ENCODE measurements around the gene RPL27.
"Not testable (repeated sequence)": the region's sequence is repeated elsewhere in the genome, so short reads cannot be mapped to it uniquely, and the experiment has no call there.

The RPL27 gene

DNA sequence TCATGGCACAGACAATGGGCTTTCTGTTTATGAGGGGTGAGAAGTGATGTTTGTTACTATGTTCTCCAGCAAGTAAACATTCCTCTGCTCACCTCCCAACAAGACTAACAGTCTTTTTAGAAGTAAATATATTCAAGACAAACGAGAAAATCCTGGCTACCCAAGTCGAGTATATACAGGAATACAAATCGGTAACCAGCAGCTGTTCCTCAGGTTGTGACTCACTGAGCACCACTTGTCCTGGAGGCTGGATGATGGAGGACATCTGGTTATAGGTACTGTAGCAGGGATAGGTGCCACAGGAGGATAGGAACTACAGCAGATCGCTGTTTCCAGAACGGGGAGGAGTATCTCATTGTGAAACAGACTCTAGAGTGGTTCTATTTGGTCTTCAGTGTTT, 5.3 kb upstream of the RPL27 start:
- H3K27ac ChIP-seq (ENCODE audit: low read depth in 2 of 2, low read length in 2 of 2), result no peak overlapping the region

DNA sequence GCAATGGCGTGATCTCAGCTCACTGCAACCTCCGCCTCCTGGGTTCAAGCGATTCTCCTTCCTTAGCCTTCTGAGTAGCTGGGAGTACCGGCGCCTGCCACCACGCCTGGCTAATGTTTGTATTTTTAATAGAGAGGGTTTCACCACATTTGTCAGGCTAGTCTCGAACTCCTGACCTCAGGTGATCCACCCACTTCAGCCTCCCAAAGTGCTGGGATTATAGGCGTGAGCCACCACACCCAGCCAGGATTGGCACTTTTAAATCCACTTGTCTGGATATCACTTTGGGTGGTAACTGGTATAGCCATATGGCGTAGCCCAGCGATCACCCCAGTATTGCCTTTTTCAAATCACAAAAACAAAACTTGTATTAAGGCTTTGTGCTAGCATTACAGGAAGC, 4.3 kb upstream of the RPL27 start:
- H3K27ac ChIP-seq (ENCODE audit: low read depth in 2 of 2, low read length in 2 of 2); H3K9ac ChIP-seq (ENCODE audit: low read depth in 1 of 2, low read length in 2 of 2); H3K27me3 ChIP-seq (ENCODE audit: control insufficient read depth in 2 of 2, insufficient read depth in 2 of 2, low read length in 2 of 2); H3K4me1 ChIP-seq (ENCODE audit: control insufficient read depth in 2 of 2, insufficient read depth in 2 of 2, low read length in 2 of 2); H3K9me3 ChIP-seq (ENCODE audit: control insufficient read depth in 2 of 2, low read length in 2 of 2); H3K4me3 ChIP-seq (ENCODE audit: low read length in 2 of 2): not testable (repeated sequence)
- peaks cover 39 to 42% of the 10 kb centered on the region in 2 donors for H3K36me3 ChIP-seq (ENCODE audit: control insufficient read depth in 2 of 2, insufficient read depth in 2 of 2, low read length in 2 of 2)

More for the DNA sequence above, 5.3 kb upstream of the RPL27 start:
- Histone ChIP-seq H3K4me3 (ENCODE audit: low read length in 2 of 2) (no peak overlapping the region), H3K4me1 (ENCODE audit: control insufficient read depth in 2 of 2, insufficient read depth in 2 of 2, low read length in 2 of 2) (peaks cover 6 to 7% of the 10 kb centered on the region in 2 donors), H3K9me3 (ENCODE audit: control insufficient read depth in 2 of 2, low read length in 2 of 2) (no peaks in the 10 kb centered on the region), H3K9ac (ENCODE audit: low read depth in 1 of 2, low read length in 2 of 2) (no peak overlapping the region), H3K36me3 (ENCODE audit: control insufficient read depth in 2 of 2, insufficient read depth in 2 of 2, low read length in 2 of 2) (peaks cover 46 to 47% of the 10 kb centered on the region in 2 donors), H3K27me3 (ENCODE audit: control insufficient read depth in 2 of 2, insufficient read depth in 2 of 2, low read length in 2 of 2) (no peaks in the 10 kb centered on the region)

DNA sequence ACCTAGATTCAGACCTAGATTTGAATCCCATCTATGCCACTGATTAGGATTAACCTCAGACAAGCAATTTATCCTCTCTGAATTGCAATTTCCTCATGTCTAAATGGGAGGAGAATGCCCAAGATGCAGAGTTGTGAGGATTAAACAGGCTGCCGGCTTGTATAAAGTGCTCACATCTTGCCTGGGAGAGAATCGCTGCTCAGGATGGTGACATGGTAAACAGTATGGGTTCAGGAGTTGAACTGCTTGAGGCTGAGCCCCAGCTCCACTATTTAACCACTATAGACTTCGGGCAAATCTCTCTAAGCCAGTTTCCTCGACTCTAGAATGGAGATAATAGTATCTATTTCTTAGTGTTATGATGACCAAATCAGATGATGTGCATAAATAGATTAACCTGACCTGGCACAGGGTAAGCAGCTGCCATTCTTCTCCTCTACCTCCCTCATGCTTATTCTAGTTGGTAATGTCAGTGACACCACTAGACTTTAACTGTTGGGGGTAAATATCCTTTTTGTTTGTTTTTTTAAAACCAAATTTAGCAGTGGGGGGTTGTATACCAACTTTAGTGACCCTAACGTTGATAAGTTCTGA, 732 bp upstream of the RPL27 start:
- Histone ChIP-seq H3K27me3 (ENCODE audit: control insufficient read depth in 2 of 2, insufficient read depth in 2 of 2, low read length in 2 of 2) (no peaks in the 10 kb centered on the region), H3K9me3 (ENCODE audit: control insufficient read depth in 2 of 2, low read length in 2 of 2) (no peaks in the 10 kb centered on the region), H3K27ac (ENCODE audit: low read depth in 2 of 2, low read length in 2 of 2) (peak overlapping the region; percentile 70 to 87), H3K4me3 (ENCODE audit: low read length in 2 of 2) (peak overlapping the region; percentile 14 to 57), H3K9ac (ENCODE audit: low read depth in 1 of 2, low read length in 2 of 2) (peak overlapping the region; percentile 35 to 64), H3K36me3 (ENCODE audit: control insufficient read depth in 2 of 2, insufficient read depth in 2 of 2, low read length in 2 of 2) (peaks cover 26 to 31% of the 10 kb centered on the region in 2 donors), H3K4me1 (ENCODE audit: control insufficient read depth in 2 of 2, insufficient read depth in 2 of 2, low read length in 2 of 2) (peaks cover 17 to 18% of the 10 kb centered on the region in 2 donors)

DNA sequence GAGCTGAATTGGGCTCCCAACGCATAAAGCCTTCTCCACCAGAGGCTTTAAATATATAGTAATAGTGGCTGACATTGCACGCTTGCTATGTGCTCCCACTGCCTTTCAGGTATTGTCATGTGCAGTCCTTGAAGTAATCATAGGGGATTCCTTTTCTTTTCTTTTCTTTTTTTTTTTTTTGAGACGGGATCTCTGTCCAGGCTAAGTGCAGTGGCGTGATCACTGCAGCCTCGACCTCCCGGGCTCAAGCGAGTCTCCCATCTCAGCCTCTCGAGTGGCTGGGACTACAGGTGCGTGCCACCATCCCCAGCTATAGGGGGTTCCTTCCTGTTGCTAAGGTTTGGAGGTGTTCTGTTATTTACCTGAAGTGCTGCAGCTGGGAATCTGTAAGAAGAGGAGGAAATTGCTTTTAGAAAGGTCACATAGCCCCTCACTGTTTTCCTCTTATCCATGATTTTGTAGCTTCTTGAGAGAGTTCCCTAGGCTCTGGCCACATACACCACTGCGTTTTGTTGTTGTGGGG, 845 bp downstream of the RPL27 start:
- peak overlapping the region; percentile 87 to 97 for H3K4me3 ChIP-seq (ENCODE audit: low read length in 2 of 2)
- peaks cover 27 to 31% of the 10 kb centered on the region in 2 donors for H3K36me3 ChIP-seq (ENCODE audit: control insufficient read depth in 2 of 2, insufficient read depth in 2 of 2, low read length in 2 of 2)

DNA sequence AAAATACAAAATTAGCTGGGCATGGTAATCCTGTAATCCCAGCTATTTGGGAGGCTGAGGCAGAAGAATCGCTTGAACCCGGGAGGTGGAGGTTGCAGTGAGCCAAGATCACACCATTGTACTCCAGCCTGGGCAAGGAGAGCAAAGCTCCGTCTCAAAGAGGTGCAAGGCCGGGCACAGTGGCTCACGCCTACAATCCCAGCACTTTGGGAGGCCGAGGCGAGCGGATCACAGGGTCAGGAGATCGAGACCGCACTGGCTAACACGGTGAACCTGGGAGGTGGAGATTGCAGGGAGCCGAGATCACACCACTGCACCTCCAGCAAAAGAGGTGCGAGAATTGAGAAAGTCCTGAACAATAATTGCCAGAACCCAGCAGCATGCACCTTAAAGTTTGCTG, 2.7 kb downstream of the RPL27 start:
- not testable (repeated sequence) for H3K9me3 ChIP-seq (ENCODE audit: control insufficient read depth in 2 of 2, low read length in 2 of 2); H3K27ac ChIP-seq (ENCODE audit: low read depth in 2 of 2, low read length in 2 of 2); H3K27me3 ChIP-seq (ENCODE audit: control insufficient read depth in 2 of 2, insufficient read depth in 2 of 2, low read length in 2 of 2); H3K4me3 ChIP-seq (ENCODE audit: low read length in 2 of 2)
- peak overlapping the region; percentile 7 to 38 for H3K9ac ChIP-seq (ENCODE audit: low read depth in 1 of 2, low read length in 2 of 2)
- H3K36me3 ChIP-seq (ENCODE audit: control insufficient read depth in 2 of 2, insufficient read depth in 2 of 2, low read length in 2 of 2), result peaks cover 27 to 31% of the 10 kb centered on the region in 2 donors
- peaks cover 17 to 18% of the 10 kb centered on the region in 2 donors for H3K4me1 ChIP-seq (ENCODE audit: control insufficient read depth in 2 of 2, insufficient read depth in 2 of 2, low read length in 2 of 2)

More for the DNA sequence above, 845 bp downstream of the RPL27 start:
- H3K27me3 ChIP-seq (ENCODE audit: control insufficient read depth in 2 of 2, insufficient read depth in 2 of 2, low read length in 2 of 2), result no peaks in the 10 kb centered on the region
- H3K9ac ChIP-seq (ENCODE audit: low read depth in 1 of 2, low read length in 2 of 2), result peak overlapping the region; percentile 95 to 97
- H3K27ac ChIP-seq (ENCODE audit: low read depth in 2 of 2, low read length in 2 of 2), result peak overlapping the region; percentile 86 to 87
- H3K9me3 ChIP-seq (ENCODE audit: control insufficient read depth in 2 of 2, low read length in 2 of 2), result no peaks in the 10 kb centered on the region
- H3K4me1 ChIP-seq (ENCODE audit: control insufficient read depth in 2 of 2, insufficient read depth in 2 of 2, low read length in 2 of 2), result peaks cover 17 to 18% of the 10 kb centered on the region in 2 donors

DNA sequence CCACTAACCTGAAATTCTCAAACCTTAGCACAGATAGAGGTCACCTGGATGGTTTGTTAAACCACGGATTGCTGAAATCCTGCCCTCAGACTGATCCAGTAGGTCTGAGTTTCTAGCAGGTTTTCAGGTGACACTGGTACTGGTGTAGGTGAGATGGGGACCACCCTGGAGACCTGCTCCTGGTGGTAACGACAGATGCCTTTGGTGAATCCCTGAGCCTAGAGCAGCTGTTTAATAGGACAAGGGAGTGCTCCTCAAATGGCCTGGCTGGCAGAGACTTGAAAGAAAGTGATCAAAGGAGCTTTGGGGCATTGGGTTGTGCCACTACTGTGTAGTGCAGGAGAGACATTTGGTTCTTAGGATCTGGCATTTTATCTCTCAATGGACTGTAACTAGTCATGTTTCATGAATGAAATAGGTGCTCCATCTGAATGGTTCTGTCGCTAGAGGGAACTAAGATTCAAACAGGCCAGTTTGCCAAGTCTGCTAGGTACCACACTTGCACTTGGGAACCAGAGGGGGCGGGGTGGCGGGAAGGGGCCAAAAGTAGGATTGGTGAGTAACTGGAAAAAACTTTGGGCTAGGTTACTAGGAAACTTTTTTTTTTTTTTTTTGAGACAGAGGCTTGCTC, 5.4 kb downstream of the RPL27 start:
- H3K27me3 ChIP-seq (ENCODE audit: control insufficient read depth in 2 of 2, insufficient read depth in 2 of 2, low read length in 2 of 2), result no peaks in the 10 kb centered on the region
- H3K4me1 ChIP-seq (ENCODE audit: control insufficient read depth in 2 of 2, insufficient read depth in 2 of 2, low read length in 2 of 2), result peaks cover 11 to 20% of the 10 kb centered on the region in 2 donors
- H3K9me3 ChIP-seq (ENCODE audit: control insufficient read depth in 2 of 2, low read length in 2 of 2), result no peaks in the 10 kb centered on the region
- H3K36me3 ChIP-seq (ENCODE audit: control insufficient read depth in 2 of 2, insufficient read depth in 2 of 2, low read length in 2 of 2), result peaks cover 27 to 31% of the 10 kb centered on the region in 2 donors
- no peak overlapping the region for H3K4me3 ChIP-seq (ENCODE audit: low read length in 2 of 2)
- no peak overlapping the region for H3K9ac ChIP-seq (ENCODE audit: low read depth in 1 of 2, low read length in 2 of 2)
- no peak overlapping the region for H3K27ac ChIP-seq (ENCODE audit: low read depth in 2 of 2, low read length in 2 of 2)

DNA sequence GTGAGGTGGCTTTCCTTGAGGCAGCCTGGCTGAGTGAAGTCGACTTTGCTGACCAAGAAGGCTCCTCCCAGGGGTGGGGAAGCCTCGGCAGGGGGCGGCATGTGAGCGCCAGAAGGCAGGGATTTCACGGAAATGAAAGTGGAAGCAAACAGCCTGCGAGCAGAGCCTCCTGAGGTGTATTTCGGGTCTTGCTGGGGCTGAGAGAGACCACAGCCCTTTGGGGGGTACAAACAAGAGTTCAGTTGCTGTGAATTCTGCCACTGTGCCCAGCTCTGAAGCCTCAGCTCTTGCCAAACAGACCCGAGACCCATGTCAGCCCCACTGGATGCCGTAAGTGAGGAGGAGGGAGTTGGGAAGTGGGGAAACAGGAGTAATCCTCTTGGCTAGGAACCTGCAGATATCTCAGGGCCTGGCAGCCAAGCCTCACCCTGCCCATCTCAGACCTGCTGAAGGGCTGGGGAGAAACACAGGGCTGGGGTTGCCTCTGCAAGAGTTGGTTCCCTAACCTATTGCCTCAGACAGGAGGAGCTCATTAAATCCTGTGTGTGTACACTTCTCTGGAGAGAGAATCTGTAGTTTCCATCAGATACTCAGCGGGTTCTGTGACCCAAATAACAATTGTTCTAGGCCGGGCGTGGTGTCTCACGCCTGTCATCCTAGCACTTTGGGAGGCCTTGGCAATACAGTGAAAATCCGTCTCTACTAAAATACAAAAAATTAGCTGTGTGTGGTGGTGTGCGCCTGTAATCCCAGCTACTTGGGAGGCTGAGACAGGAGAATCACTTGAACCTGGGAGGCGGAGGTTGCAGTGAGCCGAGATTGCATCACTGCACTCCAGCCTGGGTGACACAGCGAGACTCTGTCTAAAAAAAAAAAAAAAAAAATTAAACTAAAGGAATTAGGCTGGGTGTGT, 8.7 kb downstream of the RPL27 start, which contains the start of gene IFI35:
TSS of gene IFI35 (plus strand) at position 146 of the 913 bp plus-strand sequence. CDS start at position 310, 164 bp downstream.
- H3K4me3 ChIP-seq (ENCODE audit: low read length in 2 of 2), result peak within 1 kb of the TSS; percentile 96 to 99
- no peaks in the 10 kb centered on the region for H3K9me3 ChIP-seq (ENCODE audit: control insufficient read depth in 2 of 2, low read length in 2 of 2)
- H3K36me3 ChIP-seq (ENCODE audit: control insufficient read depth in 2 of 2, insufficient read depth in 2 of 2, low read length in 2 of 2), result peaks cover 14 to 16% of the 10 kb centered on the region in 2 donors
- H3K27me3 ChIP-seq (ENCODE audit: control insufficient read depth in 2 of 2, insufficient read depth in 2 of 2, low read length in 2 of 2), result no peaks in the 10 kb centered on the region
- H3K9ac ChIP-seq (ENCODE audit: low read depth in 1 of 2, low read length in 2 of 2), result peak within 1 kb of the TSS; percentile 96 to 99
- H3K4me1 ChIP-seq (ENCODE audit: control insufficient read depth in 2 of 2, insufficient read depth in 2 of 2, low read length in 2 of 2), result peaks cover 14 to 27% of the 10 kb centered on the region in 2 donors
- H3K27ac ChIP-seq (ENCODE audit: low read depth in 2 of 2, low read length in 2 of 2), result peak within 1 kb of the TSS; percentile 95 to 98

DNA sequence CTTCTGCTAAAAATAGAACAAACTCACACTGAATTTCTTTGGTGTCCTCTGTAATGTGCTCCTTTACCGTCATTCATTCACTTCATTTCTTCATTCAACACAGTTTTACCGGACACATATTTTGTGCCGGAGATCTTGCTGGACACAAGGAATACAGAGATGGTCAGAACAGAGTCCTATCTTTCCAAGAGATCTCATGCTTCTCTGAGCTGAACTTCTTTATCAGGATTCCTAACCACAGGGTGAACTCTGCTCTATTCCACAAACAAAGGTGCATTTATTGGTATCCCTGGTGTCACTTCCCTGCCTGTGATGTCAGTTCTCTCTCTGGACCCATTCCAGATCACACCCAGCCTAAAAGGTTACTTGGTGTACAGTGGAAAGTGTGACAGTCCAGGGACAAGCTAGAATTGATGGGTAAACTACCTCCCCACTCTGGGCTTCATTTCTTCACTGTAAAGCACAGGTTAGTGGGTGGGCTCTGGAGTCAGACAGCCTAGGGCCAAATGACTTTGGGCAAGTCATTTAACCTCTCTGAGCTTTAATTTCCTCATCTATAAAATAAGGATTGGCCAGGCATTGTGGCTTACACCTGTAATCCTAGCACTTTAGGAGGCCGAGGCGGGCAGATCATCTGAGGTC, 12.6 kb downstream of the RPL27 start:
- no peaks in the 10 kb centered on the region for H3K9me3 ChIP-seq (ENCODE audit: control insufficient read depth in 2 of 2, low read length in 2 of 2)
- H3K36me3 ChIP-seq (ENCODE audit: control insufficient read depth in 2 of 2, insufficient read depth in 2 of 2, low read length in 2 of 2), result peaks cover 26 to 28% of the 10 kb centered on the region in 2 donors
- peak overlapping the region; percentile 69 to 86 for H3K27ac ChIP-seq (ENCODE audit: low read depth in 2 of 2, low read length in 2 of 2)
- peak overlapping the region in 1 of 2 donors; percentile 47 for H3K9ac ChIP-seq (ENCODE audit: low read depth in 1 of 2, low read length in 2 of 2)
- H3K4me3 ChIP-seq (ENCODE audit: low read length in 2 of 2), result no peak overlapping the region
- H3K27me3 ChIP-seq (ENCODE audit: control insufficient read depth in 2 of 2, insufficient read depth in 2 of 2, low read length in 2 of 2), result no peaks in the 10 kb centered on the region
- H3K4me1 ChIP-seq (ENCODE audit: control insufficient read depth in 2 of 2, insufficient read depth in 2 of 2, low read length in 2 of 2), result peaks cover 14 to 28% of the 10 kb centered on the region in 2 donors

DNA sequence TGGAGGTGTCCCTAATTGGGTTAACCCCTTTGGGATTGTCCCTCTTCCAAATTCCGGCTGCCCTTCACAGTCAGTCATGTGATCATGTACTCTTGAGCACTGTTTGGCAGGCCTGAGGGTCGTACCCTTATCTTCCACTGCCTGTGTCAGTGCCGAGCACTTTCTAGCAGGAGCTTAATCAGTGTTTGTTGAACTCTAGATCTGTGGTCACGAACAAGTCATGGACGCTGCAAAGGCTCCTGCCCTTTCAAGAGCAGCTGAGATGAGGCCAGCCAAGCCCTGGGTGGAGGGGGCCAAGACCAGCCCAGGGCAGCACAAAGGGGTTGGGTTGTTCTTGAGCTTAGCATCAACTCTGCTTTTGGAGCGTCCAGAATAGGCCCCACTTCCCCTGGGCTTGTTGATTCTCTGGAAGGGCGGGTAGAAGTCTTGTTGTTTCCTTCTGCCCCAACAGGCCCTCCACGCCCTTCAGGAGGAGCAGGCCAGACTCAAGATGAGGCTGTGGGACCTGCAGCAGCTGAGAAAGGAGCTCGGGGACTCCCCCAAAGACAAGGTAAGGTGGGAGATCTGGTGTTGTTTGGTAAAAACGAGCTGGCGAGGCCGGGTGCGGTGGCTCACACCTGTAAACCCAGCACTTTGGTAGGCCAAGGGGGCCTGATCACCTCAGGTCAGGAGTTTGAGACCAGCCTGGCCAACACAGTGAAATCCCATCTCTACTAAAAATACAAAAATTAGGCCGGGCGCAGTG, 13.7 kb downstream of the RPL27 start:
- Histone ChIP-seq H3K27me3 (ENCODE audit: control insufficient read depth in 2 of 2, insufficient read depth in 2 of 2, low read length in 2 of 2) (no peaks in the 10 kb centered on the region), H3K4me3 (ENCODE audit: low read length in 2 of 2) (no peak overlapping the region), H3K9me3 (ENCODE audit: control insufficient read depth in 2 of 2, low read length in 2 of 2) (no peaks in the 10 kb centered on the region), H3K9ac (ENCODE audit: low read depth in 1 of 2, low read length in 2 of 2) (no peak overlapping the region), H3K36me3 (ENCODE audit: control insufficient read depth in 2 of 2, insufficient read depth in 2 of 2, low read length in 2 of 2) (peaks cover 31% of the 10 kb centered on the region in 2 donors), H3K27ac (ENCODE audit: low read depth in 2 of 2, low read length in 2 of 2) (peak overlapping the region in 1 of 2 donors; percentile 34), H3K4me1 (ENCODE audit: control insufficient read depth in 2 of 2, insufficient read depth in 2 of 2, low read length in 2 of 2) (peaks cover 14 to 23% of the 10 kb centered on the region in 2 donors)
